GM12874 (cell line): ENCODE results near the gene SVIL.

Experiments used
- TF ChIP-seq, protein P1 (sequence below): IDR thresholded peaks from 2 replicates; pipeline ENCODE4 v1.5.1; 2011; ENCODE audit warnings: low read depth, mild to moderate bottlenecking, control low read depth, low read length, moderate library complexity; ENCODE audit not compliant: insufficient read depth

SVIL gene

DNA sequence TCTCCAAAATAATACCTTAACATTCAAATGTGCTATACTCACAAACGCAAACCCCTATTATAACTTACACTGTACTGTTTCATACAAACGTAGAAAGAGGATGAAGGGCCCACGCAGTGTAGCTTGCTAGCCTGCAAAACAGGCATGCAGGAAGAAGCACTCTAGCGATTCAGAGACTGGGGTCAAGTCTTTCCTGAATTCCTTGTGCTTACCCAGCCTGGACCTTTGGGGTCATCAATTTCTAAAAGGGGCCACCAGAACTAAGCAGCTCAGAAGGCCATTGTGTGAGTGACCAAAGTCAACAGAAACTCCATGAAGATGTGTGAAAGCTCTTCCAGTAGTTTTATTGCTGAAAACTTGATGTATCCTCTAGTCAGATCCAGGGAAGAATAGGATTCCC, 111.9 kb downstream of the SVIL start:
- TF ChIP-seq, protein P1, sequence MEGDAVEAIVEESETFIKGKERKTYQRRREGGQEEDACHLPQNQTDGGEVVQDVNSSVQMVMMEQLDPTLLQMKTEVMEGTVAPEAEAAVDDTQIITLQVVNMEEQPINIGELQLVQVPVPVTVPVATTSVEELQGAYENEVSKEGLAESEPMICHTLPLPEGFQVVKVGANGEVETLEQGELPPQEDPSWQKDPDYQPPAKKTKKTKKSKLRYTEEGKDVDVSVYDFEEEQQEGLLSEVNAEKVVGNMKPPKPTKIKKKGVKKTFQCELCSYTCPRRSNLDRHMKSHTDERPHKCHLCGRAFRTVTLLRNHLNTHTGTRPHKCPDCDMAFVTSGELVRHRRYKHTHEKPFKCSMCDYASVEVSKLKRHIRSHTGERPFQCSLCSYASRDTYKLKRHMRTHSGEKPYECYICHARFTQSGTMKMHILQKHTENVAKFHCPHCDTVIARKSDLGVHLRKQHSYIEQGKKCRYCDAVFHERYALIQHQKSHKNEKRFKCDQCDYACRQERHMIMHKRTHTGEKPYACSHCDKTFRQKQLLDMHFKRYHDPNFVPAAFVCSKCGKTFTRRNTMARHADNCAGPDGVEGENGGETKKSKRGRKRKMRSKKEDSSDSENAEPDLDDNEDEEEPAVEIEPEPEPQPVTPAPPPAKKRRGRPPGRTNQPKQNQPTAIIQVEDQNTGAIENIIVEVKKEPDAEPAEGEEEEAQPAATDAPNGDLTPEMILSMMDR = no peak

DNA sequence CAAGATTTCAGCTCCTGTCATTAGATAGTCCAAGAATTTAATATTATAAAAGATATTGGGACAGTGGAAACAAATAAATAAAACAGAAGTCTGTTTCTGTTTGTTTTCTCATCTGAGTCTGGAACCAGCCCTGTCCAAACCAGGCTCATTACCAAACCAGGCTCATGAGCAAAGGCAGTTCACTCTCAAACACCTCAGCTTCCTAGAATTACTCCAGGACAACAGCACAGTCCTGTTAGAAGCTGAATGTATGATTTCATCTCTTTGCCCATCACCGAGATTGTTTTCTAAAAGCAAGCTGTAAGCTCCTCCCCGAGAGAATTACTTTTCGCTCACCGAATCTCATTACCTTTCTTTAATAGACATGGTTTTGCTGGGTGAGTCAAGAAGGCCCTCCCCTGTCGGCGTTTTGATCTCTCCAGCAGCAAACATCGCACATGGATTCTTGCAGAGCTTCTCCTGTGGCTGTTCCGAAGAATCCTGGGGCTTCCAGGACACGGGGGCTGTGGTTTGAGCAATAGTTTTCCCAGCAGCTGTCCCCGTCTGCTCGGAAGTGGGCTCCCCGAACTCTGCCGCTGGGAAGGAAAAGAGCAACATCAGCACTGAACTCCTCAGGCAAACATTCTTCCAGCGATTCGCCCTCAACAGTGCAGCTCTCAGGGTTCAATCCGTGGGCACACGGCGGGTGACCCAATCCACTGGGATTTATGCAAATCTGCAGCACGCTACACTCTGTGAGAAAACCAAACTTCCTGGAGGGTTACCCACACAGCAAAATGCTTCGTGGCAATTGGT, 112.5 kb downstream of the SVIL start:
- TF ChIP-seq, protein P1 = no peak

DNA sequence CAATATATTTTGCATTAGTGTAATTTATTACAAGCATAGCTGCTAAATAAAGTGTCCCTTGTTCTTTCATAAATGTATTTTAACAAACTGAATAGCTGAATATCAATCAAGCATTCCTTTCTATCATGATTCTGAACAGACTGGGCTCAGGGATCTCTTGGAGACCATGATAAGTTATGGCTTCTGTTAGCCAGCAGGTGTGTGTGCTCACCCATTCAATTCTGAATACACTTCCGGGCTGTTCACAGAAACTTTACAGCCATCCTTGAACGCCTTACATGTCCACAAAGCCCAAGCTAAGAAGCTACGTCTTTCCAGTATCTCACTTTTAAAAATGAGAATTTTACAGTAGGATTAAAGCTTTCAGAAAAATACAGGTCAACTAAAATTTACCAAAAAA, 115.1 kb downstream of the SVIL start:
- TF ChIP-seq, protein P1 = no peak

DNA sequence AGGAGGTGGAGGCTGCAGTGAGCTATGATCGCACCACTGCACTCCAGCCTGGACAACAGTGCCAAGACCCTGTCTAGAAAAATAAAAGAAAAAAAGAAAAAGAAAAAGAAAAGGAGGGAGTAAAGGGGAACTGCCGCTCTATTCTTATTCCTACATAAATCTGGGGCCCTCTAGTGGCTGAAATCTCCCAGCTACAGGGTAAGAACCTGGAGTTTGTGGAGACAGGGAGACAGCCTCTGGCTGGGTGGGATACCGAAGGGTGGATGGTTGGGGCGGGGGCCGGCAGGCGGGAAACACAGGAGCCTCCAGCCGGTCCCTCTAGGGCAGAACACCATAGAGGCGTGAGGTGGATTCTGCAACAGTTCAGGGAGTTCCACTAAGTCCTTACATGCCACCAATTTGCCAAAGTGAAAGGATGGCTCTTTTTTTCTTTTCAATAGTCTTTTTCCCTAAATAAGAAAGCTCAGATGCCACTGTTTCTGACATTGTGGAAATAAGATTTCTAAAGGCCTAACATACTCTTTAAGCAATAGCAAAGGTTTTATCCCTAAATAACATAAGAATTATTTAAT, 117.3 kb downstream of the SVIL start:
- TF ChIP-seq, protein P1 = peak; percentile 68

DNA sequence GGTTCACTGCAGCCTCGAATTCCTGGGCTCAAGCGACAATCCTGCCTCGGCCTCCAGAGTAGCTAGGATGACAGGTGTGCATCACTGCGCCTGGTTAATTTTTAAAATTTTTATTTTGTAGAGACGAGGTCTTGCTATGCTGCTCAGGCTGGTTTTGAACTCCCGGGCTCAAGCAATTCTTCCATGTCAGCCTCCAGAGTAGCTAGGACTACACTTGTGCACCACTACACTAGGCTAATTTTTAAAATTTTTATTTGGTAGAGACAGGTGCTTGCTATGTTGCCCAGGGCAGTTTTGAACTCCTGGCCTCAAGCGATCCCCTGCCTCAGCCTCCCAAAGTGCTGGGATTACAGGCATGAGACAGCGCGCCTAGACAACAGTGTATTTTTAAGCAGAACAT, 120.5 kb downstream of the SVIL start:
- TF ChIP-seq, protein P1 = no peak

DNA sequence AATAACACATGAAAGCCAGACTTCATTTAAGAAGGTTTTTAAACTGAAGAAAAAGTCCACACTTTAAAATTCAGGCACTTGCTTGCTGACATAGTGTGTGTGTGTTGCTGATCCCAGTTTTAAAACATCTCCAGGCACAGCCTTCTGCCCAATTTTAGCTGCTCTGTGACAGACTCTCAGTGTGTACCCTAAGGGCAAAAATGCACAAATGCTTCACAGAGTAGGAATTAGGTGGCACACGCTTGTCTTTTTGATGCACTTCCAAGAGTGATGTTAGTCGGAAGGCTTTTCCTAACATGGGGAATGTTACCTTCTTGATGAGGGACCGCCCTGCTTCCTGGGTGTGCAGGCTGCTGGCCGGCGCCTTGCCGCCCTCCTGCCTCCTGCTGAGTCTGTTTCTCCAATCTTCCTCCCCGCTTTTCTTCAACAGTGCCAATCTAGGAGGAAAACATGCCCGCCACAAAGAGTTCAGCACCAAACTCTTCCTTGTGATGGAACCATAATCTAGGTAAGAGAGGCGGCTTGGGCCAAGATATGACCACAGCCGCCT, 122.3 kb downstream of the SVIL start:
- TF ChIP-seq, protein P1 = no peak

DNA sequence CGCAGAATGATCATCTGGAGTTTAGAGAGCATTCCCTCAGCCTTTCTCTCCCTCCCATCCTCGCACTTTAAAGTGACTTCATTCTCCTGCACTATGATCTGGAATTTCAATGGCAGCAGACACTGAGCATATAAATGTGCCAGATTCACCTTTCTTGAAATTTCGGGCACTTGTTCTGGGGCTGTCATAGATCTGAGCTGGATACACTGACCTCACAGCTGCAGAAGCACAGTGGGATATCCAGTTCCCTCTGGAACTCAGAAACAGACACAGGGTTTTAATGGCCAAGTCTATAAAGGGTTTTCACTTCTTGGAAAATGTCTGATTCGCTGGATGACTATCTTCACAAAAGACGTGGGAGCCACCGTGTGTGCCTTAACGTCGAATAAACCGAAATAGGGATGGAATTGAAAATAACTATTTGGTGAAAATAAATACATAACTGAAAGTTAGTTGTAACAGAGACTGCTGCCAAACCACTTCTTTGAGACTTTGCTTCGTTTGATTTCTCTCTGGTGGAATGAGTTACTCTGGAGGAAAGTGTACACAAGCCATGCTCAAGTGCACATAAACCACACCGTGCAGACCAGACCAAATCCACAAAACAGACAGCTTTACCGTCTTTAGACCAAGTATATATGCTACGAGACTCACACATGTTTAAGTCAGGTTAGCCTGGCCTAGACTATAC, 126.1 kb downstream of the SVIL start:
- TF ChIP-seq, protein P1 = no peak
